SU-DHL-6 (cell line): Measurements from ENCODE around the gene MUC5B.

Experiments used
- H2AFZ ChIP-seq: fragments of 200-600 bp; sonication (generic); 2 replicates; pipeline ENCODE4 v1.6.1; 2014; ENCODE audit warnings: low read depth, mild to moderate bottlenecking, moderate library complexity, mixed read lengths, antibody characterized with exemption, low read length; ENCODE audit not compliant: severe bottlenecking
- H3F3A ChIP-seq: fragments of 200-600 bp; shearing (Covaris generic); 2 replicates; pipeline ENCODE4 v1.6.0; 2016; ENCODE audit warnings: antibody characterized with exemption, mild to moderate bottlenecking; ENCODE audit not compliant: insufficient read depth
- H3K27ac ChIP-seq: fragments of 200-600 bp; sonication (generic); 2 replicates; pipeline ENCODE4 v1.5.1; 2016; ENCODE audit warnings: low read depth, mild to moderate bottlenecking, low read length, moderate library complexity, mixed read lengths
- H3K27me3 ChIP-seq: fragments of 200-600 bp; sonication (generic), shearing (Covaris generic); 2 replicates; pipeline ENCODE4 v1.6.0; 2014; ENCODE audit warnings: mild to moderate bottlenecking, low read length
- H3K36me3 ChIP-seq: fragments of 200-600 bp; sonication (generic); 2 replicates; pipeline ENCODE4 v1.6.1; 2014; ENCODE audit warnings: mild to moderate bottlenecking, low read length, mixed read lengths
- H3K4me2 ChIP-seq: fragments of 300-600, 200-600 bp; shearing (Covaris generic), sonication (generic); 2 replicates; pipeline ENCODE4 v1.6.0; 2014; ENCODE audit warnings: low read length, low read depth, mild to moderate bottlenecking; ENCODE audit not compliant: poor library complexity, severe bottlenecking
- H3K4me3 ChIP-seq: fragments of 200-600 bp; sonication (generic); 2 replicates; pipeline ENCODE4 v1.5.1; 2014; ENCODE audit warnings: antibody characterized with exemption, low read length, mild to moderate bottlenecking, mixed read lengths; ENCODE audit not compliant: insufficient read depth, poor library complexity, severe bottlenecking
- H3K79me2 ChIP-seq: fragments of 200-600 bp; sonication (generic); 2 replicates; pipeline ENCODE4 v1.6.1; 2014; ENCODE audit warnings: mild to moderate bottlenecking, low read length, moderate library complexity; ENCODE audit not compliant: insufficient read depth
- H3K9ac ChIP-seq: fragments of 200-600 bp; sonication (generic); 2 replicates; pipeline ENCODE4 v1.7.0; 2014; ENCODE audit warnings: mild to moderate bottlenecking, low read length
- H3K9me2 ChIP-seq: fragments of 200-600 bp; sonication (generic); replicated peaks from 2 replicates; pipeline ENCODE4 v1.6.1; 2014; ENCODE audit warnings: low read length; ENCODE audit not compliant: insufficient read depth
- H3K9me3 ChIP-seq: fragments of 200-600 bp; sonication (generic); 2 replicates; pipeline ENCODE4 v1.6.1; 2014; ENCODE audit warnings: low read length, mixed read lengths; ENCODE audit not compliant: insufficient read depth
- H4K20me1 ChIP-seq: fragments of 200-600 bp; sonication (generic); 2 replicates; pipeline ENCODE4 v1.6.1; 2014; ENCODE audit warnings: low read depth, mild to moderate bottlenecking, antibody characterized with exemption, low read length, moderate library complexity, mixed read lengths
- EZH2phosphoT487 ChIP-seq: fragments of 200-600 bp; sonication (generic), shearing (Covaris generic); conservative IDR thresholded peaks from 2 replicates; pipeline ENCODE4 v1.6.1; 2018; ENCODE audit warnings: mild to moderate bottlenecking, antibody characterized with exemption, low read length, moderate library complexity, mixed read lengths
- TF ChIP-seq, protein P1 (sequence below): fragments of 200-600 bp; sonication (generic); IDR thresholded peaks from one replicate; pipeline ENCODE4 v1.5.1; 2017; ENCODE audit warnings: antibody characterized with exemption, mild to moderate bottlenecking, low read length, moderate library complexity; ENCODE audit not compliant: insufficient read depth, poor library complexity, severe bottlenecking

MUC5B gene

DNA sequence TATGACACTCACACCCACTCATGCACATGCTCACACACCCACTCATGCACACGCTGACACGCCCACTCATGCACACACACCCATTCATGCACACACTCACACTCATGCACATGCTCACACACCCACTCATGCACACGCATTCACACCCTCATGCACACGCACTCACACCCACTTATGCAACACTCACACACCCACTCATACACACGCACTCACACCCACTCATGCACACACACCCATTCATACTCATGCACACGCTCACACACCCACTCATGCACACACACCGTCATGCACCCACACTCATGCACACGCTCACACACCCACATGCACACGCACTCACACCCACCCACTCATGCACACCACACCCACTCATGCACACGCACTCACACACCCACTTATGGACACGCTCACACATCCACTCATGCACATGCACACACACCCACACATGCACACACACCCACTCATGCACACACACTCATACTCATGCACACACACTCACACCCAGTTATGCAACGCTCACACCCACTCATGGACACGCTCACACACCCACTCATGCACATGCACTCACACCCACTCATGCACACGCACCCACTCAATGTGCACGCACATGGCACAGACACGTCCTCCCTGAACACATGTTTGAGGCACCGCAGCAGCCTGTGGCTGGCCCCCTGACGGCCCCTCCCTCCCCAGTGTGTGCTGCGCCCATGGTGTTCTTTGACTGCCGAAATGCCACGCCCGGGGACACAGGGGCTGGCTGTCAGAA lies 47.2 kb upstream of the MUC5B start:
- no peaks in the 10 kb centered on the region for H4K20me1 ChIP-seq
- TF ChIP-seq, protein P1, sequence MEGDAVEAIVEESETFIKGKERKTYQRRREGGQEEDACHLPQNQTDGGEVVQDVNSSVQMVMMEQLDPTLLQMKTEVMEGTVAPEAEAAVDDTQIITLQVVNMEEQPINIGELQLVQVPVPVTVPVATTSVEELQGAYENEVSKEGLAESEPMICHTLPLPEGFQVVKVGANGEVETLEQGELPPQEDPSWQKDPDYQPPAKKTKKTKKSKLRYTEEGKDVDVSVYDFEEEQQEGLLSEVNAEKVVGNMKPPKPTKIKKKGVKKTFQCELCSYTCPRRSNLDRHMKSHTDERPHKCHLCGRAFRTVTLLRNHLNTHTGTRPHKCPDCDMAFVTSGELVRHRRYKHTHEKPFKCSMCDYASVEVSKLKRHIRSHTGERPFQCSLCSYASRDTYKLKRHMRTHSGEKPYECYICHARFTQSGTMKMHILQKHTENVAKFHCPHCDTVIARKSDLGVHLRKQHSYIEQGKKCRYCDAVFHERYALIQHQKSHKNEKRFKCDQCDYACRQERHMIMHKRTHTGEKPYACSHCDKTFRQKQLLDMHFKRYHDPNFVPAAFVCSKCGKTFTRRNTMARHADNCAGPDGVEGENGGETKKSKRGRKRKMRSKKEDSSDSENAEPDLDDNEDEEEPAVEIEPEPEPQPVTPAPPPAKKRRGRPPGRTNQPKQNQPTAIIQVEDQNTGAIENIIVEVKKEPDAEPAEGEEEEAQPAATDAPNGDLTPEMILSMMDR, result no peak
- TF ChIP-seq EZH2phosphoT487, result no peak

DNA sequence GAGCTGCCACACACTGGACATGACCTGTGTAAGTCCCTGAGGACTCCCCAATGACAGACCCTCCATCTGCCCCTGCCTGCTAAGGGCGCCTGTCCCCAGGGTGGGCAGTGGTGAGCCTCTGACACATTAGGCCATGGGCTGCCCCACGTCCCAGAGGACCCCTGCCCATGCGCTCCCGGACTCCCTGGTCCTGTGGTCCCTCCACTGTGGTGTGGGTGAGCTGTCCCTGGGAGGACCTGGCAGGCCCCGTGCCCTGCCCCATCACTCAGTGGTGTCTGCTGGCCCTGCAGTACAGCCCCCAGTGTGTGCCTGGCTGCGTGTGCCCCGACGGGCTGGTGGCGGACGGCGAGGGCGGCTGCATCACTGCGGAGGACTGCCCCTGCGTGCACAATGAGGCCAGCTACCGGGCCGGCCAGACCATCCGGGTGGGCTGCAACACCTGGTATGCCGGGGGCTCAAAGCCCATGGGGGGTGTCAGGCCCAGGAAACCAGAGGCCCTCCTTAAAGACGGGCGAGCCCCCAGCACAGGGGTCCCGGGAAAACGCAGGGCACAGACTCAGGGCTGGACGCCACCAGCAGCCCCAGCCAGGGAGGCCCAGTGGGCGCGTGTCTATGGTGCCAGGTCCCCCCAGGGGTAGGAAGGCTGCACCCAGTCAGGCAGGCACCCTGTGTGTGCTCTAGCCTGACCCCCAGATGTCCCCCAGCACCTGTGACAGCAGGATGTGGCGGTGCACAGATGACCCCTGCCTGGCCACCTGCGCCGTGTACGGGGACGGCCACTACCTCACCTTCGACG lies 46.4 kb upstream of the MUC5B start:
- Histone ChIP-seq H3K4me3 (no peak overlapping the region), H3K27me3 (no peaks in the 10 kb centered on the region), H3F3A (no peaks in the 10 kb centered on the region), H3K79me2 (no peaks in the 10 kb centered on the region), H3K4me2 (no peak overlapping the region), H3K36me3 (no peaks in the 10 kb centered on the region), H3K9ac (no peak overlapping the region), H4K20me1 (no peaks in the 10 kb centered on the region), H3K9me2 (no peaks in the 10 kb centered on the region), H3K27ac (no peak overlapping the region), H3K9me3 (no peaks in the 10 kb centered on the region), H2AFZ (no peak overlapping the region)
- TF ChIP-seq EZH2phosphoT487, result no peak
- TF ChIP-seq, protein P1, result no peak

More for the DNA sequence above, 47.2 kb upstream of the MUC5B start:
- H3K4me3 ChIP-seq, result no peak overlapping the region
- H3K9ac ChIP-seq, result no peak overlapping the region
- no peak overlapping the region for H3K27ac ChIP-seq
- H3K9me2 ChIP-seq, result no peaks in the 10 kb centered on the region
- H3K79me2 ChIP-seq, result no peaks in the 10 kb centered on the region
- no peaks in the 10 kb centered on the region for H3K27me3 ChIP-seq
- H3F3A ChIP-seq, result no peaks in the 10 kb centered on the region
- no peaks in the 10 kb centered on the region for H3K9me3 ChIP-seq
- no peak overlapping the region for H2AFZ ChIP-seq
- H3K4me2 ChIP-seq, result no peak overlapping the region
- H3K36me3 ChIP-seq, result no peaks in the 10 kb centered on the region

DNA sequence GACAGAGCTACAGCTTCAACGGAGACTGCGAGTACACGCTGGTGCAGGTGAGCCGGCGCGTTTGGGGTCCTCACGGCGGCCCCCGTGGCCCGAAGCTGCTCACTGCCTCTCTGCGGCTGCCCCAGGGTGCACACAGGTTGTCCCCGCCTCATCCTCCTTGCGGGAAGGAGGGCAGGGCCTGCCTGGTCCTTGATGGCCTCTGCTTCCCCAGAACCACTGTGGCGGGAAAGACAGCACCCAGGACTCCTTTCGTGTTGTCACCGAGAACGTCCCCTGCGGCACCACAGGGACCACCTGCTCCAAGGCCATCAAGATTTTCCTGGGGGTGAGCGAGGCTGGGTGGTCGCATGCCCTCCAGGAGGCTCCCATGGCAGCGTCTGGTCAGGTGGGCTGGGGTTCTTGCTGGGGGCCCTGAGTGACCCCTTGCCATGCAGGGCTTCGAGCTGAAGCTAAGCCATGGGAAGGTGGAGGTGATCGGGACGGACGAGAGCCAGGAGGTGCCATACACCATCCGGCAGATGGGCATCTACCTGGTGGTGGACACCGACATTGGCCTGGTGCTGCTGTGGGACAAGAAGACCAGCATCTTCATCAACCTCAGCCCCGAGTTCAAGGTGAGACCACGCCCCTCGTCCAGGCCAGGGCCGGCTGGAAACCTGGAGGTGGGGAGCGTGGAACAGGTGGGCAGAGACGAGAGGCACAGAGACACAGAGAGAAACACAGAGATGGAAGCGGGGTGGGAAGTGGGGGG lies 45.7 kb upstream of the MUC5B start:
- Histone ChIP-seq H3K27me3 (no peaks in the 10 kb centered on the region), H3K9me3 (no peaks in the 10 kb centered on the region), H3K4me2 (no peak overlapping the region), H2AFZ (no peak overlapping the region), H3F3A (no peaks in the 10 kb centered on the region), H3K9ac (no peak overlapping the region), H4K20me1 (no peaks in the 10 kb centered on the region), H3K36me3 (no peaks in the 10 kb centered on the region), H3K79me2 (no peaks in the 10 kb centered on the region), H3K9me2 (no peaks in the 10 kb centered on the region), H3K27ac (no peak overlapping the region), H3K4me3 (no peak overlapping the region)
- TF ChIP-seq EZH2phosphoT487, result no peak
- TF ChIP-seq, protein P1, result no peak
